Type B pancreatic cell (in vitro differentiated cells): ENCODE results near the gene PCCA. TPM values are rescaled to one million over a fixed set of nuclear protein-coding genes. Genes with fewer than 3 reads are reported as not detected.
A peak's percentile ranks its signal among the peaks of the same experiment; 100 is the strongest.

ENCODE experiments used
- DNase-seq: peaks from one replicate; pipeline ENCODE4 v3.0.0; 2021; ENCODE audit warnings: mixed read lengths; ENCODE audit not compliant: unreplicated experiment; ENCODE audit errors: extremely low spot score
- H3K27ac Mint-ChIP-seq: 2 replicates; pipeline ENCODE4 v1.8.0; 2021; ENCODE audit warnings: mild to moderate bottlenecking, mixed read lengths
- H3K27me3 Mint-ChIP-seq: 2 replicates; pipeline ENCODE4 v1.8.0; 2021; ENCODE audit warnings: mixed read lengths
- H3K36me3 Mint-ChIP-seq: 2 replicates; pipeline ENCODE4 v1.8.0; 2021; ENCODE audit warnings: mixed read lengths
- H3K4me1 Mint-ChIP-seq: one replicate; pipeline ENCODE4 v1.8.0; 2021; ENCODE audit warnings: mixed read lengths; ENCODE audit not compliant: unreplicated experiment
- H3K4me3 Mint-ChIP-seq: 2 replicates; pipeline ENCODE4 v1.8.0; 2021; ENCODE audit warnings: mild to moderate bottlenecking, mixed read lengths
- H3K9me3 Mint-ChIP-seq: 2 replicates; pipeline ENCODE4 v1.8.0; 2021; ENCODE audit warnings: mixed read lengths
- total RNA-seq: library from RNA; stranded (reverse); gene quantifications from 2 replicates; pipeline ENCODE4 v1.2.1, GENCODE V29; 2021; ENCODE audit warnings: low replicate concordance
- TF ChIP-seq, protein P1 (sequence below): fragments of 200-600 bp; sonication (generic); conservative IDR thresholded peaks from 2 replicates; pipeline ENCODE4 v1.5.0; 2021; ENCODE audit warnings: antibody characterized with exemption, mild to moderate bottlenecking

PCCA gene
- total RNA-seq, 1 donor from 2014 or later, result 46.8 TPM

DNA sequence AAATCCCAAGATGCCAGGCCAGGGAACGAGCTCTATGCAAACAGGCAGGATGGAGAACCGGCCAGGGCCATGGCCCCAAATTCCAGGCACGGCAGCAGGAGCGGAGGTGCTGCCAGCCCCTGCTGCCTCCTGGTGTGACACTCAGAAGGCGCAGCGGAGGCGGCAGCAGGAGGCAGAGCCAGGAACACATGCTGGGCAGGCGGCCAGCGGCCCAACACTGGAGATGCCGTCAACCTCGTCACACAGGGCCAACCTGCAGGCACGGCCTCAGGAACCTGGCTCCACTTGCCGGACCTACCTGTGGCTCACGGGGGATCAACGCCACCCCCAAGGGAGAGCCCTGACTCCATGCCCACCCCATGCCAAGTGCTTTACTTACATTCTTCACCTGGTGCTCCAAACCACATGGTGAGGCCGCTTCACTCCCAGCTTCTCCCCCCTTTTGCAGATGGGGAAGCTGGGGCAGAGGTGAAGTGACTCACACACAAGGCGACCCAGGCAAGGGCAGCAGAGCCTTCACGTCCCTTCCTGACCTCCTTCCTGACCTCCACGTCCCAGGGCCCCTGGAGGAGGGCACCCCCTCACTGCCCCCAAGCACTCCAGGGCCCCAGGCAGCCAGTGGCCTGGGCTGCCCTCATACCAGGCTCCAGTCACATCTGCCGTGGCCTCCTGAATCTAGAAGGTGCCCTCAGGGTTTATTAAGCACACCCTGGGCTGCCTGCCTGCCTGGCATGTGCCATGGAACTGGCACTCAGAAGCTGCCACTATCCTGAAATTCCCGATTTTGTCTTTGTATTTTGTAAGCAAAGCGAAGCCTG is 456.2 kb downstream of the PCCA start:
- no peak overlapping the region for H3K4me3 Mint-ChIP-seq
- TF ChIP-seq, protein P1, sequence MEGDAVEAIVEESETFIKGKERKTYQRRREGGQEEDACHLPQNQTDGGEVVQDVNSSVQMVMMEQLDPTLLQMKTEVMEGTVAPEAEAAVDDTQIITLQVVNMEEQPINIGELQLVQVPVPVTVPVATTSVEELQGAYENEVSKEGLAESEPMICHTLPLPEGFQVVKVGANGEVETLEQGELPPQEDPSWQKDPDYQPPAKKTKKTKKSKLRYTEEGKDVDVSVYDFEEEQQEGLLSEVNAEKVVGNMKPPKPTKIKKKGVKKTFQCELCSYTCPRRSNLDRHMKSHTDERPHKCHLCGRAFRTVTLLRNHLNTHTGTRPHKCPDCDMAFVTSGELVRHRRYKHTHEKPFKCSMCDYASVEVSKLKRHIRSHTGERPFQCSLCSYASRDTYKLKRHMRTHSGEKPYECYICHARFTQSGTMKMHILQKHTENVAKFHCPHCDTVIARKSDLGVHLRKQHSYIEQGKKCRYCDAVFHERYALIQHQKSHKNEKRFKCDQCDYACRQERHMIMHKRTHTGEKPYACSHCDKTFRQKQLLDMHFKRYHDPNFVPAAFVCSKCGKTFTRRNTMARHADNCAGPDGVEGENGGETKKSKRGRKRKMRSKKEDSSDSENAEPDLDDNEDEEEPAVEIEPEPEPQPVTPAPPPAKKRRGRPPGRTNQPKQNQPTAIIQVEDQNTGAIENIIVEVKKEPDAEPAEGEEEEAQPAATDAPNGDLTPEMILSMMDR, result no peak
- peaks cover 4% of the 10 kb centered on the region for H3K36me3 Mint-ChIP-seq
- no peaks in the 10 kb centered on the region for H3K27me3 Mint-ChIP-seq
- H3K27ac Mint-ChIP-seq, result no peak overlapping the region
- H3K9me3 Mint-ChIP-seq, result no peaks in the 10 kb centered on the region
- DNase-seq, result peak; percentile 59
- peaks cover 14% of the 10 kb centered on the region for H3K4me1 Mint-ChIP-seq

DNA sequence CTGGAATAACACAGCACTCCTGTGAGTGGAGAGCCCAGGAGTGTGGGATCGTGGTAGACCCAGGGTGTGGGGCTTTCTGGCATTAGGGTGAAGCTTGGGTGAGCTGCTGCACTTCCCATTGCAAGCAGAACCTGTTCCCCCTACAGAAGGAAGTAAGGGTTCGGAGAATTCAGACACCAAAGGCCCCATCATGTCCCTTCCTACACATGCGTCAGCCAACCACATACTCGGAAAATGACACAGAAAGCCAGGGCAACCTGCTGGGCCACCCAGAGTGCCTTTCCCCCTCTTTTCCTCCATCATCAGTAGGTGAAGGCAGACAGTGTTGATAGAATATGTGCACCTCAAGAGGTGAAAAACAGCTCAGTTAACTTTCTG is 456.8 kb downstream of the PCCA start:
- peaks cover 14% of the 10 kb centered on the region for H3K4me1 Mint-ChIP-seq
- H3K4me3 Mint-ChIP-seq, result no peak overlapping the region
- H3K36me3 Mint-ChIP-seq, result peaks cover 4% of the 10 kb centered on the region
- H3K9me3 Mint-ChIP-seq, result no peaks in the 10 kb centered on the region
- no peak overlapping the region for H3K27ac Mint-ChIP-seq
- TF ChIP-seq, protein P1, result no peak
- H3K27me3 Mint-ChIP-seq, result no peaks in the 10 kb centered on the region
- DNase-seq, result no peak

- TF ChIP-seq, protein P1, result no peak
- no peaks in the 10 kb centered on the region for H3K9me3 Mint-ChIP-seq
- peaks cover 12% of the 10 kb centered on the region for H3K4me1 Mint-ChIP-seq
- DNase-seq, result no peak
- no peak overlapping the region for H3K27ac Mint-ChIP-seq
- no peaks in the 10 kb centered on the region for H3K27me3 Mint-ChIP-seq
- no peak overlapping the region for H3K4me3 Mint-ChIP-seq
- peaks cover 4% of the 10 kb centered on the region for H3K36me3 Mint-ChIP-seq
These were observed 458.0 kb downstream of the PCCA start for GRCh38 chr13:100546713-100547405.

- H3K27me3 Mint-ChIP-seq, result no peaks in the 10 kb centered on the region
- no peaks in the 10 kb centered on the region for H3K9me3 Mint-ChIP-seq
- H3K27ac Mint-ChIP-seq, result no peak overlapping the region
- TF ChIP-seq, protein P1, result no peak
- peaks cover 7% of the 10 kb centered on the region for H3K4me1 Mint-ChIP-seq
- DNase-seq, result no peak
- no peak overlapping the region for H3K4me3 Mint-ChIP-seq
- H3K36me3 Mint-ChIP-seq, result peaks cover 2% of the 10 kb centered on the region
These were observed 458.9 kb downstream of the PCCA start for GRCh38 chr13:100547791-100548201.

DNA sequence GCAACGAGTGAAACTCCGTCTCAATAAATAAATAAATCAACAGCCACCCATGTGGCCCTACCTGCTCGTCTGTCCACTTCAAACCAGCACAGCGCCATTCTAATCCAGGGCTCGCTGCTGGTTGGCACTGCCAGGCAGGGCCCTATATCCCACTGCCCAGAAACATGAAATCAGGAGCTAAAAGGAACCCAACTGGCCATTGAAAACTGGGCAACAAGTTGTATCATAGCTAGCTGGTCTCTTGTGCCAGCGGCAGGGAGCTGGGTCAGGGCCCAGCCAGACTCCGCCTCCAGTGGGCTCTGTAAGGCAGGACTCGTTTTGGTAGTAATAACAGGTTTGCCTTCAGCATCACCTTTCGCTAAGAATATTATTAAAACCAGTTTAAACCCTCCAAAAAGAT is 460.4 kb downstream of the PCCA start:
- Mint-ChIP-seq H3K4me3 (no peak overlapping the region), H3K27me3 (no peaks in the 10 kb centered on the region), H3K4me1 (peaks cover 5% of the 10 kb centered on the region), H3K36me3 (no peaks in the 10 kb centered on the region), H3K9me3 (no peaks in the 10 kb centered on the region), H3K27ac (no peak overlapping the region)
- peak; percentile 32 for DNase-seq
- TF ChIP-seq, protein P1, result no peak
